Superior temporal gyrus (tissue), 1 donor: Measurements from ENCODE around the gene ZNF618.

Source experiments
- DNase-seq: peaks from one replicate; pipeline ENCODE4 v3.0.0-alpha.2; 2016; ENCODE audit errors: extremely low spot score

Gene ZNF618

GRCh38 chr9:114059047-114059803, 183.1 kb downstream of the ZNF618 start:
- no peak for DNase-seq

- DNase-seq: no peak
Observed at GRCh38 chr9:114060070-114060469, 184.0 kb downstream of the ZNF618 start.

GRCh38 chr9:114060711-114061110, 184.6 kb downstream of the ZNF618 start:
- DNase-seq: no peak

- DNase-seq: no peak
Observed at GRCh38 chr9:114061292-114061691, 185.2 kb downstream of the ZNF618 start.

- DNase-seq: no peak
Observed at GRCh38 chr9:114061830-114062474, 185.8 kb downstream of the ZNF618 start.

DNA sequence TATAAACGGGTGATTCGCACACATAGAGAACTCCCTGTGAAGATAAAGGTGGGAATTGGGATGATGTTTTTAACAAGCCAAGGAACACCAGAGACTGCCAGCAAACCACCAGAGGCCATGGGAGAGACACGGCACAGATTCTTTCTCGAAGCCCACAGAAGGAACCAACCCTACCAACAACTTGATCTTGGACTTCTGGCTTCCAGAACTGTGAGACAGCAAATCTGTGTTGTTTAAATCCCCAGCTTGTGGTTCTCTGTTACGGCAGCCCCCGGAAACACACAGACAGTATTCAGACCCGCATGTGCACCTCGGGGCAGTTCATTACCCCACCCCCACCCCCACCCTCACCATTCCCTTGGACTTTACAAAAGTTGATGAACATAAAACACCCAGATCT, 189.2 kb downstream of the ZNF618 start:
- no peak for DNase-seq

DNA sequence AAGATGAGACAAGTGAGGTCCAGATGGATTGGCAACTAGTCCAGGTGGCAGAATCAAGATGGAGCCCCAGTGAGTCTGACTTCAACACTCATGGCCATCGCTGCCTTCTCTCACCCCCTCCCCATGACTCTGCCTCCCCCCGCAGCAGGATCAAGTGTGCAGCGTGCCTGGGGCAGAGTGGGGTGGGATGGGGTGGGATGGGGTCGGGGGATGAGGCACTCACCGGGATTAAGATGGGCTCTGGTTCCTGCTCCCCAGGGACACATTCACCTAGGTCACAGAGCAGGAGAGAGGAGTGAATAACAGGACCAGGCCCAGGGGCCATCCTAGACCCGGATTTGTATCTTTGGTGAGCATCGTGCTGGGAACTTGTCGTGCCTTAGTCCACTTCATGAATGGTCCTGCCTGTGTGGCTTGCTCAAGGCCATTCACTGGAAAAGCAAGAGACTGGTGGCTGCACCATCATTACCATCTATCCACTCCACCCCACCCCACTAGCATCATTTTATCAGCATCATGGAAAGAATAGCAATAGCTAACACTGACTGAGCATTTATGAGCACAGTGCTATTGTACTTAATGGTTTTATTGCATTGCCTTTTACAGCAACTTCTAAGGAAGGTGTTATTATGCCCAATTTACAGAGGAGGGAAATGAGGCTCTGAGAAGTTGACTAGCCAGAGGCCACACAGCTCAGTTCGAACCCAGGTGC, 193.5 kb downstream of the ZNF618 start:
- no peak for DNase-seq

GRCh38 chr9:114070188-114071103, 194.3 kb downstream of the ZNF618 start:
- DNase-seq: no peak

DNA sequence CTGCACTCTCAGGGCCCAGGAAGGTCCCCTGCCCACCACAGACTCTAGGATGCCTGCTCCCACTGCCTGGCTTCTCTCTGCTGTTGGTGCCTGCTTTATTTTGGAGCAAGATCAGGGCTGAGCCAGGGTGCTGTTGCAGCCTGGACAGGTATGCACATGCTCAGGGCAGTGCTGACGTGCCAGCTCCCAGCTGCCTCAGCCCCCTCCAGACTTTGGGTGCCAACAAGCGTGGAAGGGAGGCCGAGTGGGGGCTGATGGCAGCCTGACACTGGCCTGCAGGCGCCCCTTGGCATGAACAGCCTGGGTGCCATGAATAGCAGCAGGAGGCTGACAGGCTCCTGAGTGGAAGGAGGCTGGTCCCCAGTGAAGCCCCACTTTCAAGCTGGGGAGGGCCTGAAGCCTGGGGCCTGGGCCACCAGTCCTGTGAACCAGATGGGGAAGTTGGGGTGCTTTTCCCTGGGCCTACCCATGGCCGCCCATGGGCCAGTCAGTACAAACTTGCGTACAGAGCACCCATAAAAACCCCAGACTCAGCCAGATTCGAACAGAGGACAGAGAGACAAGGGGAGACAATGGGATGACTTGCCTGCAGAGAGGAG, 195.2 kb downstream of the ZNF618 start:
- DNase-seq: no peak

GRCh38 chr9:114072184-114073140, 196.4 kb downstream of the ZNF618 start:
- no peak for DNase-seq

DNA sequence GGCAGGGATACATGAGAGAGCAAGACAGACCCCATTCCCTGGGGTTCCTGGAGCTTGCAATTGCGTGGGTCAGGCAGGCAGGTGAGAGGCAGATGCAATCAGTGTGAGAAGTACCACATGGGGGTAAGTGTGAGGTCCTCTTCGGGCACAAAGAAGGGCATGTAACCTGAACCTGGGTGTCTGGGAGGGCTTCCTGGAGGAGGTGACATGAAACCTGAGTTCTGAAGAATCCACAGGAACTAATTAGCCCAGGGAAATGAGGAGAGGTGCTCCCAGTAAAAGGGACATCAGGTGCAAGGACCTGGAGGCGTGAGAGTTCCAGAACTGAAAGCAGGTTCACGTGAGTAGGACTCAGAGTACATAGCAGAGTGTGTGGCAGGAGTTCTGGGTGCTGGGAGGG, 199.5 kb downstream of the ZNF618 start:
- DNase-seq: no peak

GRCh38 chr9:114076237-114077161, 200.4 kb downstream of the ZNF618 start:
- DNase-seq: no peak

GRCh38 chr9:114077162-114077837, 201.2 kb downstream of the ZNF618 start:
- no peak for DNase-seq

DNA sequence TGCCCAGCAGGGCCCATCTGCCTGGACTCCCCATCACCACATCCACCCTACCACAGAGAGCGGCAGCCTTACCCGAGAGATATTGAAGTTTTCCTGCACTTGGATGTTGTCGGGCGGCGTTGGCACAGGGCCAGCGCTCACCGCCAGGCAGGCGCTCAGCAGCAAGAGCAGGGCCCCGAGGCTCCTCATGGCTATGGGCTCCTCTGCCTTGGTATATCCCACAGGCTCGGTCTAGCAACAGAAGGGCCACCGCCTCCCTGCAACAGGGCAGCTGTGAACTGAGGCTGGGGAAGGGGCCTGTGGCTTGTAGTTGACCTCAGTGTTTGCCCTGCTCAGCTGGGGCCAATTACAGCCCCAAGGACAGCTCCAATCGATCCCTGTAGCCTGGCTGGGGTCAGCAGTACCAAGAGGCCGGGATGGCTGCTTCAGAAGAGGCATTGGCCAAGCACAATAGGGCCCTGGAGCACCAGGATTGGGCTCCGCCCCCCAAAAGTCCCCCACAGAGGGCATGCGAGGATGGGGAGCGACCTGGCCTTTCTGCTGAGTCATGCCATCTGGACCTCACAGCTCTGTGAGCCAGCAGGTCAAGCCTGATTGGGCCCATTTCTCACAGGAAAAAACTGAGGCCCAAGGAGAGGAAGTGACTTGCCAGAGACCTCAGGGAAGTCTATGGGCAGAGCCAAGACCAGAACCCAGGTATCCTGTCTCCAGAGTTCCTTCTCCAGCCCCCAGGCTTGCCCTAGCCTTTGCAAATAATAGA, 202.1 kb downstream of the ZNF618 start, which contains the start of gene AMBP:
AMBP (minus strand) TSS at position 280 of the 760 bp plus-strand sequence; CDS start at position 189, 91 bp downstream.
- DNase-seq: no peak

- no peak for DNase-seq
Observed at GRCh38 chr9:114078781-114079156, 202.7 kb downstream of the ZNF618 start.

GRCh38 chr9:114080195-114080772, 204.2 kb downstream of the ZNF618 start:
- DNase-seq: no peak

GRCh38 chr9:114080773-114081440, 204.8 kb downstream of the ZNF618 start:
- DNase-seq: no peak
